ENCODE measurements around the gene F8.

GRCh38 chrX:155055494-155055893 is 33.0 kb upstream of the F8 start:
- TF ChIP-seq CTCF (IDR thresholded peaks at IDR 0.05 in 2 of 3, conservative IDR thresholded peaks at IDR 0.05 in 1 of 3; ENCODE audit: control insufficient read depth in 2 of 3, extremely low read depth in 1 of 3, insufficient read depth in 1 of 3, low read depth in 3 of 3, low read length in 3 of 3): no peak
- TF ChIP-seq STAT1 (conservative IDR thresholded peaks at IDR 0.05): no peak
- no peak for TF ChIP-seq POLR2AphosphoS5 (IDR thresholded peaks at IDR 0.05; ENCODE audit: low read length)
- no peak for TF ChIP-seq FOXK2 (IDR thresholded peaks at IDR 0.05)
- TF ChIP-seq EZH2 (IDR thresholded peaks at IDR 0.05; ENCODE audit: borderline replicate concordance, control insufficient read depth, low read depth, low read length): no peak
- no peak for TF ChIP-seq ZNF207 (IDR thresholded peaks at IDR 0.05; ENCODE audit: borderline replicate concordance)
- no peak for TF ChIP-seq POLR2A (IDR thresholded peaks at IDR 0.05; ENCODE audit: low read depth, low read length)
- TF ChIP-seq SIN3A (IDR thresholded peaks at IDR 0.05; ENCODE audit: low read depth, low read length): no peak
- no peak for TF ChIP-seq REST (IDR thresholded peaks at IDR 0.05; ENCODE audit: low read depth, low read length)
